H1 (cell line): ENCODE results near the gene SCAMP2. TPM values are rescaled to one million over a fixed set of nuclear protein-coding genes. Genes with fewer than 3 reads are reported as not detected.
A peak's percentile ranks its signal among the peaks of the same experiment; 100 is the strongest.

Experiments used
- CTCF ChIA-PET: fragments of 300-600 bp; sonication (Branson Sonifier 250); formaldehyde crosslinking; loops from one replicate; lab custom pipeline; 2021; ENCODE audit not compliant: partially characterized antibody; lab: Charles Lee
- POLR2A ChIA-PET: fragments of 300-600 bp; sonication (Branson Sonifier 250); formaldehyde crosslinking; loops from one replicate; lab custom pipeline; 2021; ENCODE audit warnings: inconsistent platforms; ENCODE audit not compliant: partially characterized antibody; lab: Charles Lee
- DNase-seq, 2 experiments: peaks; one replicate each; pipeline versions ENCODE4 v3.0.0 to v3.0.0-alpha.2; 2010 to 2022; ENCODE audit warnings: low spot score in 2 of 2, low read depth in 1 of 2, mixed read lengths in 1 of 2
- FAIRE-seq: peaks from 2 replicates; lab custom pipeline; 2011; peaks lifted over from hg19 to GRCh38; lab: Jason Lieb, UNC
- H2AFZ ChIP-seq: 2 replicates; pipeline ENCODE4 v1.8.1; 2012; ENCODE audit warnings: low read length, inconsistent platforms
- H2AK5ac ChIP-seq: 2 replicates; pipeline ENCODE4 v1.6.1; 2013; ENCODE audit warnings: low read depth, low read length
- H2BK120ac ChIP-seq: replicated peaks from 2 replicates; pipeline ENCODE3; 2013; ENCODE audit warnings: low read depth, low read length, inconsistent platforms
- H2BK12ac ChIP-seq: 2 replicates; pipeline ENCODE4 v1.6.1; 2013; ENCODE audit warnings: low read depth, low read length
- H2BK15ac ChIP-seq: 2 replicates; pipeline ENCODE4 v1.6.1; 2013; ENCODE audit warnings: low read length
- H2BK20ac ChIP-seq: 2 replicates; pipeline ENCODE4 v1.6.1; 2013; ENCODE audit warnings: low read length
- H2BK5ac ChIP-seq: 2 replicates; pipeline ENCODE4 v1.6.1; 2013; ENCODE audit warnings: low read depth, low read length
- H3K14ac ChIP-seq: 2 replicates; pipeline ENCODE4 v1.6.1; 2013; ENCODE audit warnings: inconsistent platforms; ENCODE audit not compliant: insufficient read length
- H3K18ac ChIP-seq: 2 replicates; pipeline ENCODE4 v1.6.1; 2013; ENCODE audit warnings: low read length; ENCODE audit errors: extremely low read depth
- H3K23ac ChIP-seq: 2 replicates; pipeline ENCODE4 v1.6.1; 2013; ENCODE audit warnings: inconsistent platforms; ENCODE audit not compliant: insufficient read length
- H3K23me2 ChIP-seq: 2 replicates; pipeline ENCODE4 v1.6.1; 2013; ENCODE audit warnings: low read depth, low read length
- H3K27ac ChIP-seq: 2 replicates; pipeline ENCODE4 v1.6.1; 2011; ENCODE audit warnings: low read depth, low read length, inconsistent platforms
- H3K27me3 ChIP-seq, 4 experiments: replicated peaks in 1 of 4; 1 replicate in 1 of 4; 2 replicates in 3 of 4; pipeline versions ENCODE4 v1.6.1 to v1.8.1; 2011 to 2013; ENCODE audit warnings: low read length in 3 of 4, mild to moderate bottlenecking in 3 of 4, inconsistent platforms in 2 of 4, mixed read lengths in 2 of 4, moderate library complexity in 1 of 4; ENCODE audit not compliant: control insufficient read depth in 3 of 4, insufficient read depth in 3 of 4; ENCODE audit errors: extremely low read depth in 1 of 4
- H3K36me3 ChIP-seq, 4 experiments: 2 replicates each; pipeline versions ENCODE4 v1.6.1 to v1.8.1; 2011 to 2013; ENCODE audit warnings: mild to moderate bottlenecking in 4 of 4, low read length in 3 of 4, moderate library complexity in 2 of 4, control low read depth in 1 of 4, inconsistent platforms in 1 of 4; ENCODE audit not compliant: insufficient read depth in 4 of 4, control insufficient read depth in 2 of 4
- H3K4ac ChIP-seq: replicated peaks from 2 replicates; pipeline ENCODE3; 2013; ENCODE audit warnings: low read length, low read depth, mixed read lengths, inconsistent platforms; ENCODE audit not compliant: insufficient read length
- H3K4me1 ChIP-seq, 4 experiments: replicated peaks in 1 of 4; 1 replicate in 1 of 4; 2 replicates in 3 of 4; pipeline versions ENCODE4 v1.6.1 to v1.8.1; 2011 to 2013; ENCODE audit warnings: low read length in 3 of 4, inconsistent platforms in 2 of 4, mixed read lengths in 1 of 4; ENCODE audit not compliant: insufficient read depth in 4 of 4, control insufficient read depth in 3 of 4
- H3K4me2 ChIP-seq, 2 experiments: 2 replicates each; pipeline versions ENCODE4 v1.6.1 to v1.8.1; 2011 to 2013; ENCODE audit warnings: low read depth in 2 of 2, low read length in 2 of 2, control low read depth in 1 of 2, inconsistent platforms in 1 of 2, mild to moderate bottlenecking in 1 of 2; ENCODE audit not compliant: insufficient read depth in 1 of 2
- H3K4me3 ChIP-seq, 4 experiments: fragments of 200-600, 300-600 bp in 1 of 4; sonication (generic), shearing (Covaris generic), sonication (Bioruptor Twin) in 1 of 4; 2 replicates each; pipeline versions ENCODE4 v1.5.1 to v1.8.1; 2011 to 2016; ENCODE audit warnings: low read length in 4 of 4, low read depth in 3 of 4, control low read depth in 2 of 4, inconsistent platforms in 2 of 4, mild to moderate bottlenecking in 2 of 4, mixed read lengths in 1 of 4, moderate library complexity in 1 of 4; ENCODE audit not compliant: insufficient read depth in 2 of 4; ENCODE audit errors: extremely low read depth in 1 of 4
- H3K56ac ChIP-seq: replicated peaks from 2 replicates; pipeline ENCODE3; 2013; ENCODE audit warnings: low read depth, mild to moderate bottlenecking, mixed read lengths, low read length, inconsistent platforms; ENCODE audit not compliant: insufficient read length
- H3K79me1 ChIP-seq: 2 replicates; pipeline ENCODE4 v1.6.1; 2013; ENCODE audit warnings: low read depth, low read length, control low read depth
- H3K79me2 ChIP-seq, 2 experiments: 2 replicates each; pipeline versions ENCODE4 v1.6.1 to v1.8.1; 2012 to 2013; ENCODE audit warnings: low read length in 2 of 2, mild to moderate bottlenecking in 2 of 2, inconsistent platforms in 1 of 2; ENCODE audit not compliant: insufficient read depth in 2 of 2, control insufficient read depth in 1 of 2
- H3K9ac ChIP-seq, 4 experiments: replicated peaks in 1 of 4; 1 replicate in 1 of 4; 2 replicates in 3 of 4; pipeline versions ENCODE4 v1.6.1 to v1.8.1; 2011 to 2013; ENCODE audit warnings: low read depth in 3 of 4, low read length in 3 of 4, control low read depth in 2 of 4, mild to moderate bottlenecking in 2 of 4, moderate library complexity in 2 of 4, inconsistent platforms in 1 of 4; ENCODE audit errors: extremely low read depth in 1 of 4
- H3K9me3 ChIP-seq, 2 experiments: 2 replicates each; pipeline versions ENCODE4 v1.6.1 to v1.8.1; 2012 to 2013; ENCODE audit warnings: mild to moderate bottlenecking in 2 of 2, moderate library complexity in 2 of 2, control low read depth in 1 of 2, inconsistent platforms in 1 of 2, low read depth in 1 of 2, low read length in 1 of 2, mixed read lengths in 1 of 2; ENCODE audit not compliant: insufficient read depth in 2 of 2
- H4K20me1 ChIP-seq, 2 experiments: replicated peaks in 1 of 2; 2 replicates each; pipeline versions ENCODE3 to v1.8.1; 2011 to 2013; ENCODE audit warnings: inconsistent platforms in 2 of 2, low read length in 2 of 2, mild to moderate bottlenecking in 1 of 2; ENCODE audit not compliant: insufficient read depth in 2 of 2, control insufficient read depth in 1 of 2
- H4K5ac ChIP-seq: 2 replicates; pipeline ENCODE4 v1.6.1; 2013; ENCODE audit warnings: low read length, low read depth, mixed read lengths, inconsistent platforms; ENCODE audit not compliant: insufficient read length
- H4K8ac ChIP-seq: 2 replicates; pipeline ENCODE4 v1.8.0; 2013; ENCODE audit warnings: mild to moderate bottlenecking, moderate library complexity, low read length, inconsistent platforms; ENCODE audit not compliant: insufficient read depth; ENCODE audit errors: extremely low read depth
- H4K91ac ChIP-seq: replicated peaks from 2 replicates; pipeline ENCODE3; 2013; ENCODE audit warnings: low read length, mixed read lengths, inconsistent platforms; ENCODE audit not compliant: insufficient read length
- CBX5 ChIP-seq: fragments of 300-800, 300-1000 bp; sonication (generic); IDR thresholded peaks from 2 replicates; pipeline ENCODE4 v1.7.1; 2016; ENCODE audit warnings: antibody characterized with exemption, low read length, low read depth
- CBX8 ChIP-seq: fragments of 300-800, 300-1000 bp; sonication (generic); IDR thresholded peaks from 2 replicates; pipeline ENCODE4 v1.7.1; 2016; ENCODE audit warnings: low read depth, low read length, borderline replicate concordance
- CEBPB ChIP-seq: IDR thresholded peaks from 2 replicates; pipeline ENCODE4 v1.6.1; 2012; ENCODE audit warnings: low read depth, low read length
- E2F6 ChIP-seq: IDR thresholded peaks from 2 replicates; pipeline ENCODE4 v1.6.1; 2012; ENCODE audit warnings: inconsistent platforms
- EP300 ChIP-seq, 2 experiments: IDR thresholded peaks; 1 replicate in 1 of 2; 2 replicates in 1 of 2; pipeline ENCODE4 v1.6.1; 2011 to 2012; ENCODE audit warnings: low read depth in 2 of 2, low read length in 2 of 2, mild to moderate bottlenecking in 2 of 2, borderline replicate concordance in 1 of 2, inconsistent platforms in 1 of 2, moderate library complexity in 1 of 2
- GABPA ChIP-seq: IDR thresholded peaks from 2 replicates; pipeline ENCODE4 v1.6.1; 2011; ENCODE audit warnings: mild to moderate bottlenecking, low read length, moderate library complexity, borderline replicate concordance; ENCODE audit not compliant: insufficient read depth
- HDAC6 ChIP-seq: IDR thresholded peaks from one replicate; pipeline ENCODE4 v1.7.1; 2012; ENCODE audit warnings: low read depth, mild to moderate bottlenecking, inconsistent platforms, low read length, moderate library complexity
- RFX5 ChIP-seq: IDR thresholded peaks from 2 replicates; pipeline ENCODE4 v1.6.1; 2011; ENCODE audit warnings: low read depth, low read length, improper control_type of control experiment, borderline replicate concordance
- ZNF274 ChIP-seq: IDR thresholded peaks from 2 replicates; pipeline ENCODE4 v1.7.0; 2012; ENCODE audit warnings: low read length, borderline replicate concordance; ENCODE audit errors: extremely low read depth
- WGBS, 2 experiments: shearing (Covaris generic) in 1 of 2; methylation state at CpG; one replicate each; pipeline versions ENCODE4 v1.1.6 to v1.1.7; 2013 to 2015; ENCODE audit warnings: low lambda C conversion rate in 2 of 2, mixed read lengths in 2 of 2, inconsistent platforms in 1 of 2, low coverage in 1 of 2, missing lambda C conversion rate in 1 of 2; ENCODE audit not compliant: insufficient replicate concordance in 2 of 2, insufficient coverage in 1 of 2, insufficient read length in 1 of 2; ENCODE audit errors: extremely low coverage in 1 of 2, missing lambda C conversion rate in 1 of 2; 5-methylcytosine and 5-hydroxymethylcytosine counted together
- polyA plus RNA-seq, 7 experiments: library from polyadenylated mRNA; depleted of rRNA in 3 of 7; stranded (reverse) in 5 of 7; unstranded in 2 of 7; fragments of >200 nt in 5 of 7; fragments of 200-250 nt in 2 of 7; gene quantifications; 1 replicate in 5 of 7; 2 replicates in 1 of 7; 4 replicates in 1 of 7; pipeline versions ENCODE4 v1.2.1 to v1.2.3, GENCODE V29; 2011 to 2013; ENCODE audit warnings: missing spikeins in 2 of 7, mixed read lengths in 2 of 7
- total RNA-seq: library from RNA; stranded (reverse); fragmentation: NEBNext Ultra II Directional; extraction: Animal tissue kit (Norgen Biotek cat#: 25700); gene quantifications from 2 replicates; pipeline ENCODE4 v1.2.1, GENCODE V29; 2021
- TF ChIP-seq, protein P1 (sequence below): IDR thresholded peaks from 2 replicates; pipeline ENCODE4 v1.6.1; 2012; ENCODE audit warnings: inconsistent platforms

The SCAMP2 gene
- total and polyA plus RNA-seq, 2 of the 8 experiments (the other 6 are each of a cell fraction or from before 2014, with no cell fraction given) = 41.7 to 131 TPM

DNA sequence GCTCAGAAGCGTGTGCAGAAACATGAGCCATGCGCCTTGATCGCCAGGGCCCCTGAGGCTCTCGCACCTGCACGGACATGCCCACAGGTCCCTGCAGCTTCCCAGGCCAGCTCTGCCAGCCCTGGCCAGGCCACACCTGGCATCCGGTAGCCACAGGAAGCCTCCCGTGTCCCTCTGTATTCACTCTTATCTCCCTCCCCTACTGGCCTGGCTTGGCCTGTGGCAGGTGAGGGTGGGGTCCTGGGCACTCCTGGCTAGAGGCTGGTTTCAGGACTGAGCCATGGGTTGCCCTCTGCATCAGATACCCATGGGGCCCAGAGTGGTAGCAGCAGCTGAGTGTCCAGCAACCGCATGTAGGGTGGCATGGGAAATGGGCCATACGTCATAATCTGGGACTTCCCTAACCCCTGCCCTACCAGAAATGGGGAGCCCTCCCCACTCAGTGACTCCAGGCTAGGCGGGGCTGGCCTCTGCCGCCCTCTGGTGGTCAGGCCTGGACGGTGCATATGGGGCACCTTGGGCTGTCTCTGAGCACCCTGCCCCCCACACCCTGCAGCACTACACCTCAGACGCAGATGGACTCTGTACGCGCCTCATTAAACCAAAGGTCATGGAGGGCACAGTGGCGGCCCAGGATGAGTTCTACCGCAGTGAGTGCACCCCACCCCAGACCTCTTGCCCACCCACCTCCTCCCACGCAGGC, 73.2 kb downstream of the SCAMP2 start:
- FAIRE-seq = no peak
- Histone ChIP-seq H3K79me1 (0 out of 2 replicates have a peak, but pooled peaks cover 2% of the 10 kb centered on the region), H3K14ac (no peak overlapping the region), H3K23ac (no peak overlapping the region), H2BK20ac (no peak overlapping the region), H2AFZ (no peak overlapping the region), H3K79me2 (no peaks in the 10 kb centered on the region), H3K36me3 (peaks cover 0 to 14% (median 0%) of the 10 kb centered on the region in 4 experiments; a peak in 1 of 8 replicates), H4K91ac (peak overlapping the region; percentile 81), H2BK5ac (peak overlapping the region; percentile 50; the same call in 1 of the 2 replicates), H3K4ac (no peak overlapping the region), H3K56ac (no peak overlapping the region), H3K27me3 (no peaks in the 10 kb centered on the region), H3K27ac (no peak overlapping the region), H3K4me2 (no peak overlapping the region; a peak in 1 of 4 replicates), H4K5ac (peak overlapping the region; percentile 9), H2BK15ac (no peak overlapping the region), H4K20me1 (peaks cover 2 to 14% of the 10 kb centered on the region in 2 experiments), H2BK12ac (no peak overlapping the region), H3K4me3 (no peak overlapping the region), H3K18ac (no peak overlapping the region; the same call in 1 of the 2 replicates), H3K4me1 (peaks cover 0 to 5% (median 2%) of the 10 kb centered on the region in 4 experiments; a peak in 3 of 7 replicates), H3K9ac (no peak overlapping the region), H4K8ac (no peak overlapping the region; the same call in 1 of the 2 replicates), H2BK120ac (no peak overlapping the region), H3K23me2 (no peaks in the 10 kb centered on the region), H3K9me3 (no peaks in the 10 kb centered on the region), H2AK5ac (no peak overlapping the region)
- 59% methylated on average over 18 of the region's 18 CpGs; no CpG with 5 or more reads in 1 of the 2 experiments for WGBS, 2 experiments
- DNase-seq = peak; percentile 34 to 96
- CTCF ChIA-PET = interaction anchor here (0.6 to 53.7 kb wide), 41 partner anchors 9 to 551 kb away, joined by 3 to 1439 read pairs (median 5); partner anchors contain the start of genes CLK3, CPLX3, CSK and CYP1A2
- POLR2A ChIA-PET = interaction anchor here (0.7 to 3.6 kb wide), 7 partner anchors 9 to 126 kb away, joined by 3 to 20 read pairs (median 3); partner anchors contain the start of gene MPI
- no peak for TF ChIP-seq ZNF274
- peak in 1 of 2 experiments; percentile 23; a peak in 1 of 3 replicates for TF ChIP-seq EP300 (IDR thresholded peaks at IDR 0.05; ENCODE audit: borderline replicate concordance in 1 of 2, low read depth in 2 of 2, low read length in 2 of 2)
- no peak for TF ChIP-seq CBX5
- TF ChIP-seq E2F6 = no peak
- no peak for TF ChIP-seq CEBPB
- TF ChIP-seq, protein P1, sequence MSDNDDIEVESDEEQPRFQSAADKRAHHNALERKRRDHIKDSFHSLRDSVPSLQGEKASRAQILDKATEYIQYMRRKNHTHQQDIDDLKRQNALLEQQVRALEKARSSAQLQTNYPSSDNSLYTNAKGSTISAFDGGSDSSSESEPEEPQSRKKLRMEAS = peak; percentile 57
- TF ChIP-seq CBX8 = no peak
- TF ChIP-seq HDAC6 = no peak
- TF ChIP-seq GABPA = no peak
- TF ChIP-seq RFX5 = no peak
